NK-92 treated with Interleukin-12 subunit alpha and Interleukin-12 subunit beta, amount 100 ng/mL, for 24 hours (cell line): Measurements from ENCODE around the gene ELN.

Experiments used
- DNase-seq: peaks from one replicate; lab custom pipeline; 2025; lab: John Stamatoyannopoulos, UW

Gene ELN

DNA sequence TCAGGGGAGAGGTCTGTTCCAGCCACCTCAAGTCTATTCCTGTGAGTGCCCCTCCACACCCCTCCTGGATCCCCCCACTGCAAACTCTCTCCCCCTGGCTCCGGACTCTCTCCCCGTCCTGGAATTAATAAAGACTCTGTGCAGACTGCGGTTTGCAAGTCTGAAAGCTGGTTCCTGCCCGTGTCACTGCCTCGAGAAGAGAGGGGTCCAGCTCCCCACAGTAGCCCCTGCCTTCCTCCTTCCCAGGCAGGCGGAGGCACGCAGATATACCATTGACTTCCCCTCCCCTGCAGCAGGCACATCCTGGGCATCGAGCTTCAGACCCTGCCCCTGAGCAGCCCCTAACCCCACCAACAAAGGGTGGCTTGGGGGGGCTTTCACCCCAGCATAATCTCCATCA is 2.2 kb upstream of the ELN start:
- DNase-seq = no peak

DNA sequence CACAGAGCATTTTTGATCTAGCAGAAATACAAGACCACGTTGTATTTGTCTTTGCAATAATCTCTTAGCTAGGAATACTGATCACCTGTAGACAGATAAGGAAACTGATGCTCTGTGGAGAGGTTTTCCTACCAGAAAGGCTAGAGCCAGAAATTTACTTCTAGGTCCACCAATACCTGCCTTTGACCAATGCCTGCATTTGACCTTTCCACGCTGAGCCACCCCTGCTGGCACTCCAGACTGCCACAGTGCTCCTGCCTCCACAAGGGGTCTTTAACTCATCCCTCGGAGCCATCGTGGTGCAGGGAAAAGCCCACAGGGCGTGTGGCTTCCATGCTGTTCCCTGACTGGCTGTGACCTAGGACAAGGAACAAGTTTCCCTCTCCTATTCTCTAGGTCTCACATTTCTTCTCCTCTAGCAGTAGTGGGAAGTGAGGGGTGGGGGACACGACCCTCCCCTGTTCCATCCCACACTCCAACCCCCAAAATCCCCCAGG is 1.5 kb upstream of the ELN start:
- DNase-seq = no peak

DNA sequence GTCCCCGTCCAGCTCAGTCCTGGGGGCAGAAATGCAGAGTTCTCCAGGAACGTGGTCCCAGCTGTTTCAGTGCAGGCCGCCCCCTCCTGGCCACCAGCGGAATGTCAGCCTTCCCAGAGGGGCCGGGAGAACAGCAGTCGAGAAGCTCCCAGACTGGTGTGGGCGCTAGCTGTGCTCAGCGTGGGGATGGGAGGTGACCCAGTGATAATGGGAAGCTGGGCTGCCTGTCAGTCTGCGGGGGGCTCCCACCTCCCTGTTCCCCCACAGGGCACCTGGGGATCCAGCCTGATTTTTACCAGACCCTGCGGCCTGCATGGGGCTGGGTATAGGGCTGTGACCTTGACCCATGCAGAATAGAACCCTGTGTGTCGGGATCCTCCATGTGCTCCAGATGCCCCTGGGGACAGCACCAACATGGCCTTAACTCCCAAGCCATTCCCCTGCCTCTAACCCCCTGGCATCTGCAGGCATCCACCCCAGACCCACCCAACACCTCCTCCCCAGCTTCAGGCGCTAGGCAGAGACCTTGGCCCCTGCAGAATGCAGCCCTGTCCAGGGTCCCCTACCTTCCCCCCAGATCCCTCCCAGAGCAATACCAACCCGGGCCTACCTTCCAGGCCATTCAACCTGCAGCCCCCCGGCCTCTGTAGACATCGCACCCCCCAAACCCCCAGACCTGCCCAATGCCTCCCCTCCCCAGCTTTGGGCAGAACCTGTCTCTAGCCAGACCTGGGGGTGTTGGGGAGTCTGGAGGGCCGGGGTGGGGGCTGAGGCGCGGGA is 880 bp upstream of the ELN start:
- peak; percentile 31 for DNase-seq

DNA sequence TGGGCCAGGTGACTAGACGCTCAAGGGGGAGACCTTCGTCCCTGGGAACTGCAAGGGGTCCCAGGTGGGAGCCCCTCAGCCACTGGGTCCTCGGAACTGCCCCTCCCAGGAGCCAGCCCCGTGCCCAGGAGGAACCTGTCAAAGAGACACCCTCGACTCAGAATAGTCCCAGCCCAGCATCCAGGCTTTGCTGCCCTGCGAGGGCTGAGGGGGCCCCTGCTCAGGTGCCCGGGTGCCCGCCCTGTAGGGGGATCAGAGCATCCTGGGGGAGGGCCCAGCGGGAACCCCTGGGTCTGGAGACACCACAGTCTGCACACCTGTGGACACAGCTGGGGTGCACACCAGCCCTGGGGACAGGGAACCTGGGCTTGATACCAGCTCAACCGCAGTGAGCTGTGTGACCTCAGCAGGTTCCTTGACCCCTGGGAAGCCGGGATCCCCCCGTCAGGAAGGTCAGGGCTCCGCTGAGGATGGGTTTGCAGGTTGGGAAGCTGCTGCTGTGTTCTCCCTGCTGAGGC is 407 bp downstream of the ELN start:
- no peak for DNase-seq

DNA sequence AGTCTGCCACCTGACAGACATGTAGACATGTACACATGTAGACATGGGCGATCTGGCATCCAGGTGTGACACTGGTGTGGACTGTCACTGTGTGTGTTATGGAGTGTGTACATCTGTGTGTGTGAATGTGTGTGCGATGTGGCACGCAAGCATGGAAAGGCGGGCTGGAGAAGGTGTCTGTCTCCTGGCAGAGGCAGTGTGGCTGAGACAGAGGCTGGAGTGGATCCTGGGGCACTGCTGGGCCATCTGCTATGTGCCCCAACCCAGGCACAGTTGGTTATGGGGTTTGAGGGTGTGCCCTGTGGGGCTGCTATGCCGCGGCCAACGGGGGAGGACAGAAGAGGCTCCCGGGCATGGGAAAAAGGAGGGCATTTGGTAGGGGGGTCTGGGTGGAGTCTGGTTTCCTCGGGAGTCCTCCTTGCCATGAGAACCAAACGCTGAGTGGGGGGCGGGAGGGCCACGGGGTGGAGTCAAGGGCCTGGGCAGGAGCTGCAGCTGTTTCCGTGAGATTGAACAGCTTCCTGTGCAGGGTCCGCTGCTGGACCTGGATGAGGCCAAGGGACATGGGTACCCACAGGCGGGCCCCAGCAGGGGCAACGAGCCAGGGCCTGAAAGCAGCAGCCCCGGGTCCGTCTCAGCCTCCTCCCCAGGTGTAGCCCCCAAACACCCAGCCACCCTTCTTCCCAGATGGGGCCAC is 1.3 kb downstream of the ELN start:
- DNase-seq = no peak

DNA sequence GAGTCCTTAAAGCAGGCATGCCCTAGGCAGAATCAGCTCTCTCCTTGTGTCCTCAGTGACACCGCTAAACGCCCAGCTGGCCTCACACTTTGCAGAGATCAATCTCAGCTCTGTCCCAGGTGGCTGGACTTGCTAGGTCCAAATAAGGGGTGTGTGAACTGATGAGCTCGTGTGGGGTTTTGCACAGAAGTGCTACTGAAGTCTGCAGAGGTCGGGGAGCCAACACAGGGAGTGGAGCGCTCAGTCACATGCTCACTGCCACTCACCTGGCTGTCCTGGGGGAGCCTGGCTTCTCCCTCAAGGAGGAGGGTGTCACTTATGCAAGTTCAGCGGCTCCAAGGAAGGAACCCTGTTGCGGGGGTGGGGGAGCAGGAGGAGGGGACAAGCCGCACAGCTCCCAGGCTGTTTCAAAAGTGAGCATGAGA is 2.0 kb downstream of the ELN start:
- no peak for DNase-seq

DNA sequence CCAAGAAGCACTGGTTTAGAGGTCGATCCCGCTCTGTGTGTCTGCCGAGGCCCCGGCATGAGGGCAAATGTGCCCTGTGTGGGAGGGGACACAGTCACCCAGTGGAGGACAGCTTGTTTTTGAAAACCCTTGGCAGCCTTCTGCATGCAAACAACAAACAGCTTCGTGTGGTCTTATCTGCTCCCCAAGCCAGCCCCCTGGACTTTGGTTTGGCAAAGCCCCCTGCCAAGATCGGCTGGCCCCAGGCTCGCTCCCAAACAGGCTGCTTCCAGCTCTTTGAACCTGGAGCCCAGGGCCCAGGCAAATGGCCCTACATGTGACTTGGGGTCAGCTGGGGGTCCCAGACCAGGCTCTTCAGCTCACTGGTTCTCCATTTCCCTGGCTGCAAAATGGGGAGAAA is 2.9 kb downstream of the ELN start:
- no peak for DNase-seq

DNA sequence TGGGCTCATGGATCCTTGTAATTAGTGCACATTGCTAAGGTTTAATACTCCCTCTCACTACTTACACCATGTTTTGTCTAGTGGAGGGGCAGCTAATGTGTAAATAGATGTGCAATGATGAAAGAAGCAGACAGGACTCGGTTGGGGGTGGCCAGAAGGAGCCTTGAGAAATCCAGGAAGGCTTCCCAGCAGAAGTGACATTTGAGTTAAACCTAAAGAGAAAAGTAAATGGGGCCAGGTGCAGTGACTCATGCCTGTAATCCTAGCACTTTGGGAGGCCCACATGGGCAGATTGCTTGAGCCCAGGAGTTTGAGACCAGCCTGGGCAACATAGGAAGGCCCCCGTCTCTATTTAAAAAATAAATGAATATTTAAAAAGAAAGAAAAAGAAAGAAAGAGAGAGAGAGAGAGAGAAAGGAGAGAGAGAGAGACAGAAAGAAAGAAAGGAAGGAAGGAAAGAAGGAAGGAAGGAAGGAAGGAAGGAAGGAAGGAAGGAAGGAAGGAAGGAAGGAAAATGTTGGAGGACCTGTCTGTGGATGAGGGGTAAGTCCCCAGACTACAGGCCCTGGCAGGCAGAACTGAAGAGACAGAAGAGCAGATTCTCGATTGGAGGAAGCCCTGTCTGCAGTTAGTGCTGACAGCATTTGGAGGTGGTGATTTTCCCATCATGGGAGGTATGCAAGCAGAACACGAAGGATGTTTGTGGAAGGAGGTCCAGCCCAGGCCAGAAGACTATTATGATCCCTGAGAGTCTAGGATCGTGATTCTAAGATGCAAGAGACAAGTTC is 3.6 kb downstream of the ELN start:
- DNase-seq = no peak

DNA sequence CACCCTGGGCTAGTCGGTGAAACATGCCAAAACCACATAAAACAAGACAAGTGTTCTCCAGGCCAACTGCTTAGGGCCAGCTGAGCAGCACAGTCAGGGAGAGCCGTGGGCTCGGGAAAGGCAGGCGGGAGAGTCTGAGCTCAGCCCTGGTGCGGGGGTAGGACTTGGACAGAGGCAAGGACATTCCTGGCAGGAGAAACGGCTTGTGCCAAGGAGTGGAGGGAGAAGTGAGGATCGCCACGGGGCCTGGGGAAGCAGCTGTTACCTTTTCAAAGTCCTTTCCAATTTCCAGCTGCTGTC is 4.2 kb downstream of the ELN start:
- no peak for DNase-seq

DNA sequence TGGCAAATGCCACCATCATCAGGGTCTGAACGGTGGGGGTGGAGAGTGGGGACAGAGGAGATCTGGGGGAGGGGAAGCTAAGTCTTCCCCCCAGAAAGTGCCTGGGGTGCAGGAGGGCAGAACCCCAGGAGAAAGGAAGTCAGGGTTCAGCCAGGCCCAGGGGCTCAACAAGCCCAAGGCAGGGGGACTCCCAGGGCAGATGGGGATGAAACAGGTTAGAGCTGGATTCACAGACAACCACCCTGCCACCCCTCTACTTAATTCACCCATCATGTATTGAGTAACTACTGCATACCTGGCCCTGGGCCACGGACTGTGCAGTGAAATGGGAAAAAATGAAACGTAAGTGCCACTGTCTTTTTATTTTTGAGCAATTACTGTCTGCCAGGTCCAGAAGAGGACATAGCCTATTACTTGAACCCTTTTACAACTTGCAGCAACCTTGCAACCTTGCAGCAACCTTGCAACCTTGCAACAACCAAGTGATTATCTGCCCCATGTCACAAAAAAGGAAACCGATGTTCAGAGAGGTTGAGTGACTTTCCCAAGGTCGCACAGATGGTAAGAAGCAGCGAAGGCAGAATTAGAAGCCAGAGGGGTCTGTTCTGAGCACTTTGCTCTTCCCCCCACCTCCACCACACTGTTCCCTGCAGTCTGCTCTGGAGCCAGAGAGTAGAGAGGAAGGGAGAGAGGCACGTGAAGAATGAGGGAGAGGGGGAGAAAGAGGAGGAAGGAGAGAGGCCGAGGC is 4.8 kb downstream of the ELN start:
- DNase-seq = no peak

DNA sequence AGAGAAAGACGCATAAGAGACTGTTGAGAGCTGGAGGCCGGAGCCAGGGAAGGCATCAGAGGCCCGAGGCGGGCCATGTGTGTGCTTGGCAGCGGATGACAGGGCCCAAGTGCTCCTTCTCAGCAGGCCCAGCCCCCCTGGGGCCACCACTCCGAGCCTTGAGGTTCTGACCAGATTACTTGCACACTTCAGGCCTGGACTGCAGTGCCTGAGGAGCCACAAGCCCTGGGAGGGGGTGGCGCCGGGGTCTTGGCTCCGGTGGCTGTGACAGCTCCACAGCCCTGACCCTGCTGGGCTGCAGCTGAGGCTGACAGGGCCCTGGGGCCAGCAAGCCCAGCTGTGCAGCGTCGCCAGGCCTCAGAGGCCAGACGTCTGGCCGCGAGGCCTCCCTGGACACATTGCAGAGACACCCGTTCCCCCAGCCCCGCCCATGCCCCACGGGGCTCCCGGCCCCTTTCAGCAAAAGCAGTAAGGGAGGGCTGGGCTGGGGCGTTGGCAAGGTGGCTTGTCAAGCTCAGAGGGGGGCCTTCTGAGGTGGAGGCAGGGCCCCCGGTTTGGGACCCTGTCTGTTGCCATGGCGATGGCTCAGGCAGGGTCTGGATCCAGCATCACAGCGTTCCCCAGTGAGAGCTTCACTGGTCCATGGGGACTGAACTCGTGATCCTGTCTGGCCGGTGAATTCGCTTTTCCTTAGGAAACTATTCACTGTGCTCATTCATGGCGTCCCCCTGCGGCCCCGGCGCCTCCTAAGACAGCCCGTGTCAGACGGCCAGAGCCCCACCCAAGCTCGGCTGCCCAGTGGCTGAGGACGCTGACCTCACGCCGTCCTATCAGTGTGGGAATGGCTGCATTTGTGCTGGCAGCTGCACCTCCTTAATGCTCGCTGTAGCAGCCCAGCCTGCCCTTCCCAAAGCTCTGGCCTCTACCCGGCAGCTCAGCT is 5.7 kb downstream of the ELN start:
- DNase-seq = no peak

DNA sequence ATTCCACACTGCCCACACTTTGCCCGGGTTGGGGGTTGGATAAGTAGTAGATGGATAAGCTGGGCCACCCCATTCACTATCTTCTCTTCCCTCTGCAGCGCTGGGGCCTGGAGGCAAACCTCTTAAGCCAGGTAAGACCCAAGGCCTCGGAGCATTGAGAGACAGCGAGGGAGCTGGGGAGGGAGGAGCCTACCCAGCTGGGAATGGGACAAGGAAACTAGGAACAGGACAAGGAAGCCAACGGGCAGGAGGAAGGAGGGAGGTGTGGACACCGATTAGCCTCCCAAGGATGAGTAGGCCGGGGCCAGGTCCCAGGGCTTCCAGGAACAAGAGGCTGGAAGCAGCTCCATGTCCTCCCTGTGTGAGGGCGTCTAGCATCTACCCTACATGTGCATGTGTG is 9.6 kb downstream of the ELN start:
- no peak for DNase-seq

DNA sequence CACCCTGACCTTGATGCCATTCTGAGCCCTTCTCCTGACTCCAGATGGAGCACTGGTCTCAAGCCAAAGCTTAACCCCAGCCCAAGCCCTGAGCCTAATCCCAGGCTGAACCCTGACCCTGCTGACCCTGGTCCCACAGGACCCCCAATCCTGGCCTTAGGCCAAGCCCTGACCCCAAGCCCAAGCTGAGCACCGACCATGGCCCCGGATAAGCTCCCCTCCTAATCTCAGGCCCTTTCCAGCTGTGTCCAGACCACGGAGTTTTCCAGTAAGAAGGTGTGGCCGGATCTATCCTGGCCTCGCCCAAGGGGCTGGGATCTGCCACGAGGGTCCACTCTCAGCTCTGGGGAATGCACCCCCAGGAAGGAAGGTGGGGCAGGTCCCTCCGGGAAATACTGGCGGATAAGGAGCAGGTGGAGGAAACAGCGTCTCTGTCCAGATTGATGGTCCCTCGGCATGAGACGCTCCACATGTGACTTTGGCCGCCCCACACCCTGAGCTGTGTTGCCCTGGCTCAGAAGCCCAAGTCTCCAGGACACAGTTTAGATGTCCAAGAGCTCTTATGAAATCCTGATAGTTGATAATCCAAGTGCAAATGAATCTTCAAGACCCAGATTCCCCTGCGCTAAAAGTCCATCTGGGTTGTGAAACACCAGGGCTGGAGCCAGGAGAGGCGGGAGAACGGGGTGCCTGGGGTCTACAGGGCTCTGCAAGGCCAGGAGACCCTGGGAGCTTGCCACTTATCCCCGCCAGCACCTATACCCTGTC is 10.4 kb downstream of the ELN start:
- no peak for DNase-seq

DNA sequence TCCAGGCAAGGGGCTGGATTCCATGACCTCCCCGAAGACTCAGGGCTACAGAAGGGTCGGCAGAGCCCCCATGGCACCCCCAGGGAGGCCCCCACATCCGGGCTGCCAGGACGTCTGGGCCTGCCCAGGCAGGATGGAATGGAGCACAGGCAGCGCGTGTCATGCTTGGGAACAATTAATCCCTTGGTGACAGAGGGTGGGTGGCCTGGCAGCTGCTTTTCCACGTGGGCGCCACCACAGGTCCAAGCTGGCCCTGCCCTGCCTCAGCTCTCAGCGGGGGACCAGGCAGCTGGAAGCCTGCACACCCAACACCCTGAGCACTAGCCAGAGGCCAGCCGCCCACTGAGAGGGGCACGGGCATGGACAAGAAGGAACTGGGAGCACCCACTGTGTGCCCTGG is 11.4 kb downstream of the ELN start:
- no peak for DNase-seq

DNA sequence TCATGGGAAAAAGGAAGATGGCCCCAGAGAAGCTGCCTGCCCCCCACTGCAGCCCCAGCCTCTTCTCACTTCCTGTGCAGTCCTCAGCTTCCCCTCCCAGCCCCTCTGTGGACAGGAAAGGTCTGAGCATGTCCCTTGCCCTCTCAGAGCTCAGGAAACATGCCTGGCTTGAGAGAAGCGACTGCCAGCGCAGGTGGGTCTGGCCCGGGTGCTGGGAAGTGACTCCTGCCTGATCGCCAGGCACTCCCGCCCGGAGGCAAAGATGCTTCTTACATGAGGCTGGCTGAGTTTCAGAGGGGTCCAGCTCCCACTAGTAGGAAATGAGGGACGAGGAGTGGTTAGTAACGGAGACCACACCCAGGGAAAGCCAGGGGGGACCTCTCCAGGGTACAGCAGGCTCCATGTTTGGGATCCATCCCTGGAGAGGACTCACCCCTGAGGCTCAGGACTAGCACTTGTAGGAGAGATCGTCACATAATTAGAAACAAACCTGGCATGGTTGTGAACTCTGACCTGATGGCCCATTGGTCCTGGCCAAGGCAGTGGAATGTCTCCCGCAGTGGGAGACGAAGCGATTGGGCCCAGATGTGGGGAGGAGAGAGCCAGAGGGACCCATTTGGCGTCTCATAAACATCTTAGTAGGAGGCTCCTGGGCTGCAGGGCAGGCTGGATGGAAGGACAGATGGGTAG is 12.3 kb downstream of the ELN start:
- DNase-seq = no peak

DNA sequence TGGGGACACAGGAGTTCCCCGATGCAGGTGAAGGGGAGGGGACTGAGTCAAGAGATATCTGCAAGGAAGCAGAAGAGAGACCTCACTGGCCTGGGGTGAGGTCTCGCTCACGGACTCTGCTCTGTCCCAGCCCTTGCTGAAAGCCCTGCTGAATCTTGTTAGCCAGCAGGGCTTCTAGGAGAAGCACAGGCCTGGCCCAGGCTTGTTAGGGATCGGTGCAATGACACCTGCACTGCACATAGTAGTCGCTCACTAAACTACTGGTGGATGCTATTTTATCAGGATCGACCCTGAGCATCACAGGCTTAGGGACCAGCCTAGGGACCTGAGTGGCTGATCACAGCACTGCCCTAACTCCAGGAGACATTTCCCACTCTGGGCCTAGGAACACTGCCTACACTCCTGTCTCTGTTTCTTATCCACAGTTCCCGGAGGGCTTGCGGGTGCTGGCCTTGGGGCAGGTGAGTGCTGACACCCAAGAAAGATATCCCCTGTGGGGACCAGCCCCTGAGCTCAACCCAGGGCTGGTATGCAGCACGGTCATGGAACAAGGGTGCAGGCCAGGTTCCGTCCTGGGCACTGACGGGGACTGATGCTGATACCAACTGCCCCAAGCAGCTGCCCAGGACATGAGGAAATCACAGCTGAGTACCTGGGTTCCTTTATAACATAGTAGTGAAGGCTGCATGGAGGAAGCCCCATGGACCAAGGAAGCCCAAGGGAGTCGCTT is 13.0 kb downstream of the ELN start:
- DNase-seq = no peak

DNA sequence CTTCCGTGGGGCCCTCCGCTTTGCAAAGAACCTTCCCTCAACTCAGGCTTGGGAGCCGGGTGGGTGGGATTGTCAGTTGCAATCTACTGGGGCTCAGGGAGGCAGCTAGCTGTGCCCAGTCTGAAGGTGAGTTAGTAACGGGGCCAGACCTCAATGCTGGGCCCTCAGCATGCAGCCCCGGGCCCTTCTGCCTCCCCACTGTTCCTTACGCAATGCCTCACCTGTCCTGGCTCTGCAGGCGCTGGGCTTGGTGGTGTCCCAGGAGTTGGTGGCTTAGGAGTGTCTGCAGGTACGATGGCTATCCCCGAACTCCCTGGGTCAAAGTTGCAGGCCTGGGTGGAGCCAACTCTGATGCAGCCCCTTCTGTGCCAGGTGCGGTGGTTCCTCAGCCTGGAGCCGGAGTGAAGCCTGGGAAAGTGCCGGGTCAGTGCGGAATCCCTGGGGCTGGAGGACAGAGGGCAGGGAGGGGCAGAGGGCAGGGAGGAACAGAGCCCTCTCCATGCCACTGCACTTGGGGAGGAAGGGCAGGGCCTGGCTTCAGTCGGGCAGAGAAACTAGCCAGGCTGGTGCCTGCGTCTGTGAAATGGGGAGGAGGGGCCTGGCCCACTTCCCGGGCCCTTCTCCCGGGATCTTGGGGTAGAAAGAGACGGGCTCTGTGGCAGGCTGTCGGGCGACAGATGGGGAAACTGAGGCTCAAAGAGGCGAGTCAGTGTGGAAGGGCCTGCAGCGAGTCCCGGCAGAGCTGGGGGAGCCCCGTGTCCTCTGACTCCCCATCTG is 15.0 kb downstream of the ELN start:
- no peak for DNase-seq

DNA sequence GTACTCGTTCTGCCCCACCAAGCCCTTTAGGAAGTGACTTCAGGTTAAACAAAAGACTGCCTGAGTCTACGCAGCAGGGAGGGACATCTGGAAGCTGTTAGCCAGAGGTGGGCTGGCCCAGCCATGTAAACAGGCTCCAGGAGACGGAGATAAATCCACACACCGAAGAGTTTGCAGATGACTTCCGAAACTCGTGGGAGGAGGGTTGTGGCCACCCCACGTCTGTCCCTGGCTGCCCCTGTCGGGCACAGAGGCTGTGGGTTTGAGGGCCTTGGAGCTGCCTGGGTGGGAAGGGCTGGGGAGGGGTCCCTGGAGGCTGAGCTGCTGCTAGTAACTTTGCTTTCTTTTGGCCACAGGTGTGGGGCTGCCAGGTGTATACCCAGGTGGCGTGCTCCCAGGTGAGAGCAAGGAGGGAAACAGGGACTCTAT is 15.6 kb downstream of the ELN start:
- DNase-seq = no peak
